ENCODE data around the gene ARHGEF10L. TPM values are rescaled to one million over a fixed set of nuclear protein-coding genes. Genes with fewer than 3 reads are reported as not detected.

The ARHGEF10L gene
- total RNA-seq, 1 experiment from 2014 or later: 6.8 TPM

GRCh38 chr1:17588048-17588871, 48.8 kb downstream of the ARHGEF10L start:
- DNase-seq (ENCODE audit: low read depth): peak; percentile 97

- no peak for DNase-seq (ENCODE audit: low read depth)
Observed at GRCh38 chr1:17591814-17592430, 52.4 kb downstream of the ARHGEF10L start.

- no peak for DNase-seq (ENCODE audit: low read depth)
Observed at GRCh38 chr1:17594026-17594425, 54.5 kb downstream of the ARHGEF10L start.

- DNase-seq (ENCODE audit: low read depth): no peak
Observed at GRCh38 chr1:17594690-17595601, 55.4 kb downstream of the ARHGEF10L start.

GRCh38 chr1:17595602-17595925, 56.1 kb downstream of the ARHGEF10L start:
- DNase-seq (ENCODE audit: low read depth): no peak

DNA sequence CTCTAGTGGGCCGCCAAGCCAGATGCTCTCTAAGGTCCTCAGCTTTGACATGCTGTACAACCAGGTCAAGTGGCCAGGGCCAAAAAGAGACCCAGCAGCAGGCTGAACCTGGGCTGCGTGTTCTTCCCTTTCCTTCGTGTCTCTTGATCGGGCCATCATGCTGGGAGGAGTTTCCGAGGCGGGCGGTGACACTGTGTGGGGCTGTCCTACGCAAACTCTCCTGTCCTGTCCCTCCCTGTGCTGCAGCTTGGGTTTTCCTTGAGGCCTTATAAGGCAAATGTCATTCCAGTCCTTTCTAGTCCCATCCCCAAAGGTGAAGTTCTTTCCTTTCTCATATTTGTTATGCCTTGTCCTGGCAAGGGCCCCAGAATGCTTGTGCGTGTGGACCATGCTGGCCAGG, 56.7 kb downstream of the ARHGEF10L start:
- DNase-seq (ENCODE audit: low read depth): no peak

- DNase-seq (ENCODE audit: low read depth): no peak
Observed at GRCh38 chr1:17596651-17597509, 57.4 kb downstream of the ARHGEF10L start.

GRCh38 chr1:17597651-17598050, 58.2 kb downstream of the ARHGEF10L start:
- DNase-seq (ENCODE audit: low read depth): no peak

GRCh38 chr1:17598251-17598650, 58.8 kb downstream of the ARHGEF10L start:
- DNase-seq (ENCODE audit: low read depth): no peak

DNA sequence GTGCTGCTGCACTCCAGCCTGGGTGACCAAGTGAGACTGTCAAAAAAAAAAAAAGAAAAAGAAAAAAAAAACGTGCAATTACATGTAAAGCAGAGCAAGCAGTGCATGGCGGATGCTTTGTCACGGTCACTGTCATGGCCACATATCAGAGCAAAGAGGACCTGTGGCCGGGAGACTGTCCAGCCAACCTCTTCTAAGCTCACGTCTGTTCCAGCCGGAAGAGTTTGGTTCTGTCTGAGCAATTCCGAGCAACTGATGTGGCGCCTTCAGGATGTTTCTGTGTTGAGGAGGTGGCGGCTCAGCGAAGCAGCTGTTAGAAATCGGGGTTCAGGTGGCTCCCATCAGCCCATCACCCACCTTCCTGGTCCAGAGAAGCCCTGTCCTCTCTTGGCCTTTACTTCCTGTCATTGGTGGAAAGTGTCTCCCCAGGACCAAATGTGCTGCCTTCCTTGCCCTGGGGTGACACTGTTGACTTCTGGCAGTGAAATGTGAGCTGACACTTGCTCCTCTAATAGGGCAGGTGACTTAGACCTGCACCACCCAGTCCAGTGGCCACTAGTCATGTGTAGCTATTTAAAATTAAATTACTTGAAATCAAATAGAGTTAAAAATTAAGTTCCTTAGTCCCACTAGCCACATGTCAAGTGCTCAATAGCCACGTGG, 59.9 kb downstream of the ARHGEF10L start:
- DNase-seq (ENCODE audit: low read depth): no peak

- DNase-seq (ENCODE audit: low read depth): no peak
Observed at GRCh38 chr1:17599954-17600300, 60.4 kb downstream of the ARHGEF10L start.

DNA sequence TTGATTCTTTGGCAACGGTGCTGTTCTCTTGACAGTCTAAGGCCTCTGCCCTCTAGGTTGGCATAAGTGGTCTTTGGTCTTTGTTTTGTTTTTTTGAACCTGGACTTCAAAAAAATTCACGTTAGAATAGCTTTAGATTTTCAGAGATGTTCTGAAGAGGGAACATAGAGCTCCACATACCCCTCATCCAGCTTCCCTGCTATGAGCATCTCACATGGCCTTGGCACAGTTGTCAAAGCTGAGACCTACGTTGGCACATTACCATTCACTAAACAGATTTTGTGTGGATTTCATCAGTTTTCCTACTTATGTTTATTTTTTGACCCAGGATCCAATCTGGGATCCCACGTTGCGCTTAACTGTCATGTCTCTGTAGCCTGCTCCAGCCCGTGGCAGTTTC, 60.8 kb downstream of the ARHGEF10L start:
- DNase-seq (ENCODE audit: low read depth): no peak

GRCh38 chr1:17601643-17602382, 62.3 kb downstream of the ARHGEF10L start:
- DNase-seq (ENCODE audit: low read depth): no peak

DNA sequence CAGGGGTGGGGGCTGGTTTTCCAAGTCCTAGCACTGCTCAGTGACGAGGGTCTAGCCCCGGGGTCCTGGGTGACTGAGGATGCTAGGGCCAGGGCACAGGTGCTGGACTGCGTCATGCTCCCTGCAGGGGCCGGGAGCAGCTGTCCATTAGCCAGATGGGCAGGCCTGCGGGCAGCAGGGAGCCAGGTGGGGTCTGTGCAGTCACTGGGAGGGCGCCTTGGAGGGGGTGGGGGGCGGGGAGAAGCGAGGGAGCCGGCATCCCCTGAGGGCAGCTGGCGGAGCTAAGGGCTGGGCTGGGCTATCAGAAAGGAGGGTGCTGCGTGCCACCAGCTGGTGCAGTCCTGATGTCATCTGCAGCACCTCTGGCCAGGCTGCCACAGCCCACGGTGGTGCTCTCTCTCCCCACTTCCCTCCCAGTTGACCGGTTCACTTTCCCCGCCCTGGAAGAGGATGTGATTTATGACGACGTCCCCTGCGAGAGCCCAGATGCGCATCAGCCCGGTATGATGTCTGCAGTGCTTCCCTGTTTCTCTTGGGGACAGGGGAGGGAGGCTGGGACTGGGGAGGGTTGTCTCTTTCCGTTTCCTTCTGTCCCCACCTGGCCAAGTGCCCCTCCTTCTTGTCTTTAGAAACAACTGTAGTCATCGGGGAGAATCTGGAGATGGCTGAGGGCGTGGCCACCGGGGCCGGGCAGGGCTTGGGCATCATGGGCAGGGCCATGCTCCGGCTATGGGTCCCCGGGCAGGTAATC, 63.8 kb downstream of the ARHGEF10L start:
- DNase-seq (ENCODE audit: low read depth): no peak

DNA sequence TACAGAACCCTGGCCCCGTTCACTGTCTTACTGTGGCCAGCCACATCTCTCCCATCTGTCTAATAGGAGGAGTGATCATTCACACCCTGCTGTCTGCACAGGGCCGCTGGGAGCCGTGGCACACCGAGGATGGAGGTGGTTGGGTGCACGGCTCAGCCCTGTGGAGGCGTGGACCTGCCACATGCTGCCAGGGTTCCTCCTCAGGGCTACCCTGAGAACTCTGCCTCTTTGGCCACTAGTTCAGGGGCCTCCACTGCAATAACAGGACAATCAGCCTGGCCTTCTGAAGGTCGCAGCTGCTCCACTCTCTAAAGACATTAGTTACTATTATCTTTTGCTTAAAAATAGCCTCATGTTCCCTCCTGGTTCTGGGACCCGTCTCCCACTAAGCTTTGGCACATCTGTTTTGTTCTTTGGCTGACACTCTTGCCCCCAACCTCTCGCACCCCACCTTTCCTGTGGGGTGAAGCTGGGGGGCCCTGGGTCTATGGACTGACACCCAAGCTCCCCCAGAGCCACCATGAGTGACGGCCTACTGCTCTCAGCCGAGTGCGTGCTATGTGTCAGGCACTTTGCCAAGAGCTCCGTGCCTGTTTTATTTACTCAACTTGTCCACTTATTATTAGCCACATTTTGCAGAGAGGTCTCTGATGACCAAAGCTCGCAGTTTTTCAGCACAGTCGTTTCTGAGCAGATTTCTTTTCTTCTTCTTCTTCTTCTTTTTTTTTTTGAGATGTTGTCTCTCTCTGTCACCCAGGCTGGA, 66.3 kb downstream of the ARHGEF10L start:
- no peak for DNase-seq (ENCODE audit: low read depth)

DNA sequence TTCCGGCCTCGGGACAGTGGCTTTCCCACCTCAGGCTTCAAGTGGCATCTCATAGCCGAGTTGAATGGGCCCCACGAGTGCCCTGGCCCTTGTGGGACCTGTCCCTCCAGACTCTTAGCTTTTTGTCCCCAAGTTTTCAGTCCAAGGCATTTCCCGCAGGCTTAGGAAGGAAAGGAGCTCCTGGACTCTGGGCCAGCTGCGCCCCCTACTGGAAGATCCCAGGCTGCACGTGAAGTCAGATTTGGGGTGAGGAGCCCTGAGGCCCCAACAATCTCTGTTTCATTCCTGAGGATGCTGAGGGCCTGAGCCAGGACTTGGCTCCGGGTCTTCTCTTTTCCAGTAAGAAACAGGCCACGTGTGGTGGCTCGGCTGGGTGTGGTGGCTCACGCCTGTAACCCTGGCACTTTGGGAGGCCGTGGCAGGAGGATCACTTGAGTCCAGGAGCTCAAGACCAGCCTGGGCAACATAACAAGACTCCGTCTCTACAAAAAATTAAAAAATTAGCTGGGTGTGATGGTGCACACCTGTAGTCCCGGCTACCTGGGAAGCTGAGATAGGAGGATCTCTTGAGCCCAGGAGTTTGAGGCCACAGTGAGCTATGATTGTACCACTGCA, 67.4 kb downstream of the ARHGEF10L start:
- peak; percentile 72 for DNase-seq (ENCODE audit: low read depth)

GRCh38 chr1:17607644-17608581, 68.4 kb downstream of the ARHGEF10L start:
- no peak for DNase-seq (ENCODE audit: low read depth)

All from M059J (cell line).